Stimulated activated CD8-positive, alpha-beta memory T cell treated with anti-CD3 and anti-CD28 coated beads, Interleukin-2, amount 100 ng/mL, for 48 hours (primary cell): ENCODE data around the gene SLC26A11.

ENCODE experiments used
- DNase-seq, 2 donors: peaks; one replicate each; pipeline ENCODE4 v3.0.0-alpha.2; 2020; ENCODE audit warnings: low read depth in 2 of 2

Gene SLC26A11

GRCh38 chr17:80217703-80218362 is 2.4 kb upstream of the SLC26A11 start:
- no peak for DNase-seq

- no peak for DNase-seq
Measured at GRCh38 chr17:80218391-80218790, 1.8 kb upstream of the SLC26A11 start.

- DNase-seq = peak; percentile 79 to 90
Measured at GRCh38 chr17:80219013-80219762, 1.0 kb upstream of the SLC26A11 start.

- DNase-seq = no peak
Measured at GRCh38 chr17:80219763-80220053, 519 bp upstream of the SLC26A11 start.

- no peak for DNase-seq
Measured at GRCh38 chr17:80220736-80221215, 549 bp downstream of the SLC26A11 start.

- no peak for DNase-seq
Measured at GRCh38 chr17:80221351-80222105, 1.3 kb downstream of the SLC26A11 start.

GRCh38 chr17:80222376-80223141 is 2.3 kb downstream of the SLC26A11 start:
- no peak for DNase-seq

GRCh38 chr17:80223142-80223815 is 3.1 kb downstream of the SLC26A11 start:
- no peak for DNase-seq

- DNase-seq = no peak
Measured at GRCh38 chr17:80223838-80224497, 3.7 kb downstream of the SLC26A11 start.

- DNase-seq = no peak
Measured at GRCh38 chr17:80224683-80225082, 4.5 kb downstream of the SLC26A11 start.

GRCh38 chr17:80225230-80225629 is 5.0 kb downstream of the SLC26A11 start:
- DNase-seq = no peak

- no peak for DNase-seq
Measured at GRCh38 chr17:80227156-80227555, 6.9 kb downstream of the SLC26A11 start.

GRCh38 chr17:80227666-80228065 is 7.4 kb downstream of the SLC26A11 start:
- DNase-seq = no peak

- no peak for DNase-seq
Measured at GRCh38 chr17:80228477-80228876, 8.2 kb downstream of the SLC26A11 start.

- DNase-seq = no peak
Measured at GRCh38 chr17:80229011-80229410, 8.8 kb downstream of the SLC26A11 start.

GRCh38 chr17:80232438-80232837 is 12.2 kb downstream of the SLC26A11 start:
- no peak for DNase-seq

GRCh38 chr17:80233202-80233601 is 13.0 kb downstream of the SLC26A11 start:
- DNase-seq = no peak

- DNase-seq = no peak
Measured at GRCh38 chr17:80236911-80237310, 16.7 kb downstream of the SLC26A11 start.

- no peak for DNase-seq
Measured at GRCh38 chr17:80237386-80237785, 17.2 kb downstream of the SLC26A11 start.

- DNase-seq = no peak
Measured at GRCh38 chr17:80242505-80242904, 22.3 kb downstream of the SLC26A11 start.
